Stimulated activated CD4-positive, alpha-beta T cell treated with anti-CD3 and anti-CD28 coated beads, Interleukin-2, amount 100 ng/mL, for 48 hours (primary cell): ENCODE data around the gene RPS6KA4.

ENCODE experiments used
- DNase-seq, 2 donors: peaks; one replicate each; pipeline ENCODE4 v3.0.0-alpha.2; 2020

The RPS6KA4 gene

DNA sequence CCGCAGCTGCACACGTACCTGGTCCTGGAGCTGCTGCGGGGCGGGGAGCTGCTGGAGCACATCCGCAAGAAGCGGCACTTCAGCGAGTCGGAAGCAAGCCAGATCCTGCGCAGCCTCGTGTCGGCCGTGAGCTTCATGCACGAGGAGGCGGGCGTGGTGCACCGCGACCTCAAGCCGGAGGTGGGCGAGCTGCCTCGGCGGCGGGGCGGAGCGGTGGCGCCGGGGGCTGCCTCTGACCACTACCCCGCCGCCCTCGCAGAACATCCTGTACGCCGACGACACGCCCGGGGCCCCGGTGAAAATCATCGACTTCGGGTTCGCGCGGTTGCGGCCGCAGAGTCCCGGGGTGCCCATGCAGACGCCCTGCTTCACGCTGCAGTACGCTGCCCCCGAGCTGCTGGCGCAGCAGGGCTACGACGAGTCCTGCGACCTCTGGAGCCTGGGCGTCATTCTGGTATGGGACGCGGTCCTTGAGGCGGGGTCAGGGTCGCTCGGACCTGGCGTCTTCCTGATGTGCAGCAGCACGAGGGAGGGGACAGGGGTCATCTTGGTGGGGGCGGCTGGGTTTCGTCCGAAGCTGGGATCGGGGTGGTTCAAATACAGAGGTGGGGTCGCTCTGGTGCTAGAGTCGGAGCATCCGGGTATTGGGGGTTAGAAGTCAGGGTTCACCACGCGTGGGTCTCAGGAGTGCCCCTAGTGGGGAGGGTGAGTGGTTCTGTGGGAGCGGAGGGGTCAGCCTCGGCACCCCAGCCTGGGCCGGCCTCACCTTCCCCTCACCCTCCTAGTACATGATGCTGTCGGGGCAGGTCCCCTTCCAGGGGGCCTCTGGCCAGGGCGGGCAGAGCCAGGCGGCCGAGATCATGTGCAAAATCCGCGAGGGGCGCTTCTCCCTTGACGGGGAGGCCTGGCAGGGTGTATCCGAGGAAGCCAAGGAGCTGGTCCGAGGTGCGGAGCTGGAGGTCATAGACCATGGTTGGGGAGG lies 10.8 kb downstream of the RPS6KA4 start:
- no peak for DNase-seq

DNA sequence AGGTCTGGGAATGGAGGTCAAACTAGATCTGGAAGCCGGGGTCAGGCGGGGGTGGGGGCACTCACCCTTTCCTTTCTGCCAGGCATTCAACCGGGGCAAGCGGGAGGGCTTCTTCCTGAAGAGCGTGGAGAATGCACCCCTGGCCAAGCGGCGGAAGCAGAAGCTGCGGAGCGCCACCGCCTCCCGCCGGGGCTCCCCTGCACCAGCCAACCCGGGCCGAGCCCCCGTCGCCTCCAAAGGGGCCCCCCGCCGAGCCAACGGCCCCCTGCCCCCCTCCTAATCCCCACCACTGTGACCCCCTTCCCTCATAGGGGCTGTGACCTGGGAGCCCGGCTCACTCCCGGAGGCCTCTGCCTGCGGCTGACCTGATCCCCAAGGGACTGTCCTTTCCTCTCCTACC lies 12.2 kb downstream of the RPS6KA4 start:
- no peak for DNase-seq

DNA sequence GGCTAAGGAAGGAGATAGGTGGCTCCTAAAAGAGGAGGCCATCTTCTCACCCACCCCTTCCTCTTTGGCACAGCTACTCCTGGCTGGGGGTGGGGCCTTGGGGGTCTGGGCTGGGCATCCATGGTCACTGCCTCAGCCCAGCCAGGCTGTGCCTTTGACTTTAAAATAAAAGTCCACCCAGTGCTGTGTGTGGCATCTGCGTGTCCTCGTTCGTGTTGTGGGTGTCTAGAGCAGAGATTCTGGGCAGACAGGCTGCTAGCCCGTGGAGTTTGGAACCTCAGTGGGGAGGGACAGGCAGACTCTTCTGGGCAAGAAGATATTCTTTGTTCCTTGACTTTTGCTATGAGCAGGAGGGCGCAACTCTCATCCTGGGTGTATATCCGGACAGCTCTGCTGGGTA lies 13.1 kb downstream of the RPS6KA4 start:
- DNase-seq = no peak

GRCh38 chr11:64372802-64373597 lies 14.0 kb downstream of the RPS6KA4 start:
- no peak for DNase-seq

DNA sequence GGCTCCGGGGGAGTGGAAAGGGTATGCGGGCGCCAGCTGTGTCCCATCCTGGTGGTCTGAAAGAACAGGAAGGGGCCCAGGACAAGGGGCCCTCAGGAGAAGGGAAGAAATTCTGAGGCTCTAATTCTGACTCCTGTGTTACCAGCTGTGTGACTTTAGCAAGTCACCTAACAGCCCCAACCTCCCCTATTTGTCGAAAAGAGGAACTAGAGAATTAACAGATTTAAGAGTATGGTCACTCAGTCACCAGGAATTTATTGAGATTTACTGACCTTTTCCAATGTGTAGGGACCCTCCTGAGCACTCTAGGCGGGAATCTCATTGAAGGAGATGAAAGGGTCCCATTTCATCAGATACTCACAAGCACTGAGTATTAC lies 14.6 kb downstream of the RPS6KA4 start:
- DNase-seq = no peak

GRCh38 chr11:64376071-64376470 lies 17.1 kb downstream of the RPS6KA4 start:
- no peak for DNase-seq

GRCh38 chr11:64378335-64378880 lies 19.4 kb downstream of the RPS6KA4 start:
- no peak for DNase-seq

GRCh38 chr11:64379160-64379559 lies 20.2 kb downstream of the RPS6KA4 start:
- no peak for DNase-seq

DNA sequence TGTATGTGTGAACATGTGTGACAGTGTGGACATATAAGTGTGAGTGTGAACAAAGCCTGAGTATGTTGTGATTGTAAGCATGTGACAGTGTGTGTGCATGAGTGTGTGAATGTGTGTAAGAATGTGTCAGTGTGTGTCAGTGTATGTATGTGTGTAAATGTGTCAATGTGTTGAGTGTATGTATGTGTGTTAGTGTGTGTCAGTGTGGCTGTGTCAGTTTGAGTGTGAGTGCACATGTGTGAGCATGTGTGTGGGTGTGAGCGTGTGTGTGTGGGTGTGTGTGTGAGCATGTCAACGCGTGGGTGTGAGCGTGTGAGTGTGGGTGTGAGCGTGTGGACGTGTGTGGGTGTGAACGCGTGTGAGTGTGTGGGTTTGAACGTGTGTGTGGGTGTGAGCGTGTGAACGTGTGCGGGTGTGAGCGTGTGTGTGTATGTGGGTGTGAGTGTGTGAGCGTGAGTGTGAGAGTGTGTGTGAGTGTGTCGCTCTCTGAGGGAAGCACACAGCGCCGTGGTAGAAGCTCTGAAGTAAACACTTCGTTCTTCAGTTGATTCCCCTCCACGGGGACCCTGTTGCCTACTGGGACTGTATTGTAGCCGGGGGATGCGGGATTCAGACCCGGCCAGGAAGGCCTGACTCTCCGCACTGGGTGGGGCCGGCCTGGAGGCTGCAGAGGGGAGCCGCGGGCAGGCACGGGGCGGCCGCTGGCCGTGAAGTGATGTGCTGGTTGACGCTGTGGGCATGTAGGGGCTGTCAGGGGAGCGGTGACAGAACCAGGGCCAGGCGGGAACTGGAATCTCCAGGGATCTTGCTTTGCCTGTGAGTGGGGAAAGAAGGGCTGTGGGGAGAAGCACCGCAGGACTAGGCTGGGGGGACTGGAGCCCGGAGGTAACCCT lies 21.1 kb downstream of the RPS6KA4 start:
- DNase-seq = no peak

- DNase-seq = no peak
These were observed 22.4 kb downstream of the RPS6KA4 start for GRCh38 chr11:64381350-64381749.

DNA sequence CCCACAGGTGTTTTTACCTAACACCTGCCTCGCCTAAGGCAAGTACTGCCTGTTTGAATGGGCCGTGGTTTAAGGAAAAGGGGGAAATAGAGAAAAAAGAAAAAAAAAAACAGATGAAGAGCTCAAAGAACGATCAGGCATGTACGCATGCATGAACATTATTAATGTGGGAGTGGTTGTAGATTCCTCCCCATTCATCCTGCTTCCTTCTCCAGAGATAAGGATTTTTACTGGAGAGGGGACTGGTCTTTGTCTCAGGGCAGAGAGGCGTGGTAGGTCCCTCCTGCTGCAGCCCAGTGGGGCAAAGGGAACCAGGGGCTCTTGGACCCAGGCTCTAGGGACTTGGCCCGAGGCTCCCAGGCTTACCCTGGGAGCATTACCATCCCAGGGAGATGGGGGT lies 23.1 kb downstream of the RPS6KA4 start:
- DNase-seq = no peak

- DNase-seq = no peak
These were observed 23.6 kb downstream of the RPS6KA4 start for GRCh38 chr11:64382586-64382985.

GRCh38 chr11:64383580-64383979 lies 24.6 kb downstream of the RPS6KA4 start:
- DNase-seq = no peak

DNA sequence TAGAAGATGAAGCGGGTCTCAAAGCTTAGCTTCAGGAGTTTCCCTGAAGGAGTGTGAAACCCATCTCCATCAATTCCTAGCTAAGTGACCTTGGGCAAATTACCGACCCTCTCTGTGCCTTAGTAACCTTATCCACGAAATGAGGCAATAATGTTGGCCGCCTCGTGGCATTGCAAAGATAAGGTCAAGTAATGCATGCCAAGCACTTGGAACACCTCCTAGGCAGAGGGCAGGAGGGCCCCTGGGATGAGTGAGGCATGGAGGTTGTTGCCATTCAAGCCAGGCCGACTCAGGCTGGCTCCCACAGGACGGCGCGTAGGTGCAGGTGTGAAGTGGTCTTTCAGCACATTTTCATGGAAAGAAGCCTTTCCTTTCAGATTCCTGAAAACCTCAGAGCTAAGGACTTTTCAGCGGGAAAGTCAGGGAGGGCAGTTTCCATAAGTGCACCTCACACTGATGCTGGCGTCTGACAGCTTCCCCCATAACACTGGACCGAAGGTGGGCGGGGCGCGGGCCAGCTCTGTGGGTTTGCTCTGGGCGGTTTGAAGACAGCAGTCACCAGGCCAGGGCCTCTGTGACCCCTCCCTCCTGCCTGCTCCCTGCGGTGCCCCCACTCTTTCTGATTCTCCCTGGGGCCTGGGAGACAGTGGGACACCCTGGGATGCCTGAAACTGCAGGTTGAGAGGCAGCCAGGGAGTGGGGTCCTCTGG lies 25.2 kb downstream of the RPS6KA4 start:
- DNase-seq = no peak

GRCh38 chr11:64384981-64385944 lies 26.3 kb downstream of the RPS6KA4 start:
- DNase-seq = no peak

DNA sequence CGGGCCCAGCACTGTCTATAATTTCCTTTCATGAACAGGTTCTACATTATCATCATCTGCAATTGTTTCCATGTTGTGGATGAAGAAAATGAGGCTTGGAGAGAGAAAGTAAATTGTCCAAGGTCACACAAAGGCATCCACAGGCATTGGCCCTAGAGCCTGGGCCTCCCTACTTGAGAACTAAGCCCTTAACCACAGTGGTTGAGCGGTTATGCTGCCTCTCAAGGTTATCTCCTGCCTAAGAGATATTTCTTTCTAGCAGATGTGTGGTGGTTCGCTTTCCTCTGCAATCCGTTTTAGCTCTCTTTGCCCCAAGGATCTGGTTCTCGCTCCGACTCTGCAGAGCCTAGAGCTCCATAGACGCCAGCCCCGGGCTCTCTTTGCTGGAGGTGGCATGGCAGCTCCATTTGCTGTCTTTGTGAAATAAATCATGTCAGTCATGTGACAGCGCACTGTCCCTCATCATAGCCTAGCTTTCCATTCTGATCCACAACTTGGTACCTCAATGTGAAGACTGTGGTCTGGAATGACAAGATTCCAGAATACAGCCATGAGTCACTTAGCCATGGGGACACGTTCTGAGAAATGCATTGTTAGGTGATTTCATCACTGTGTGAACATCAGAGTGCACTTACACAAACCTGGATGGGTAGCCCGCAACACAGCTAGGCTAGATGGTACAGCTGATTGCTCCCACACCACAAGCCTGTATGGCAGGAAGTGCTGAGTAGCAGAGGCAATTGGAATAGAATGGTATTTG lies 27.2 kb downstream of the RPS6KA4 start:
- no peak for DNase-seq

GRCh38 chr11:64387916-64388315 lies 29.0 kb downstream of the RPS6KA4 start:
- no peak for DNase-seq

DNA sequence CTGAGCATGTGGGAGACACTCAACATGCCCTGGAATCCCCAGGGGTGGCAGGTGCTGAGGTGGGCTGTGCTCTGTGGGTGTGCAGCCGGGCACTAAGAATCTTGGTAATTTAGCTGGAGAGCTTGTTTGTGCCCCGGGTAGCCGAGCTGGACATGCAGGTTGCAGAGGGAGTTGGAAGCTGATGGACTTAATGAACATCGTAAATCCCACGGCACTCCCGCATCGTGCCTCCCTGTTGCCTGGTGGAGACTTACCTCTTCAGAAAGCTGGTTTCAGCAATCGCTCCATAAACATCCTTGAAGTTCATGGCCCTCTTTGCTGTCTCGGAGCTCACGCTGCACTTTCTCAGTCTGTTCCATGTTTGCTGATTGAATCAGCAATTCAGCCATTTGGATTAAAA lies 29.9 kb downstream of the RPS6KA4 start:
- no peak for DNase-seq

DNA sequence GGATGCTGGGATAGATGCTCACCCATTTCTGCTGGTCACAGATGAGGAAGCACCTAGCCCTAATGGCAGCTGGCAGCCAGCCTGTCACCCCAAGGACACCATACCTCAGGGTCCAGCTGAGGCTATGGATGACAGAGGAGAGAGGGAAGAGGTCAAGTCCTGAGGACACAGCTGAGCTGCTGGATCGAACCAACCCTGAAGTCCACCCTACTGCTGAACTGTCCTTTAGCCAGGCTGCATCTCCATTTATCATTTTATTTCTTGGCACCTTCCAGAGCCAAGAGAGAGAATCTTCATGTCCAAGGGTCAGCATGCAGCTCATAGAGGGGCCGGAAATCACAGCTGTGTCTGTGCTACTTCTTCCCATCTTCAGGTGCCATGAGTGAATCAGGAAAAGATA lies 30.9 kb downstream of the RPS6KA4 start:
- no peak for DNase-seq

DNA sequence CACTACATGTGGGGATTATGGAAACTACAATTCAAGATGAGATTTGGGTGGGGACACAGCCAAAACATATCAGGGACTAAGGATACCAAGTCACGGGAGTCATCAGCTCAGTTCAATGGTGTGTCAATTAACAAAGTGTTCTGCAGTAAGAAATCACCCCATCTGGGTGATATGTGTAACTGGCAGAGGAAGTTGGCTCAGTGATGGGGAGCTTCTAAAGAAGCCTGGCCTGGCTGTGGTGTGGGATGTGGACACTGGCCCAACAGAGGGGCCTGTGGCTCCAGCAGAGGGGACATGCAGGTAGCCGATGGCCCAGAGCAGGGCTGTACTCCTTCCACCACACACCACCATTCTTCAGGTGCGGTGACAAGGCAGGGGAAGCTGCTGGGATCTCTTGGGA lies 31.6 kb downstream of the RPS6KA4 start:
- DNase-seq = no peak
